Measurements from ENCODE around the gene HAUS7.

The HAUS7 gene

DNA sequence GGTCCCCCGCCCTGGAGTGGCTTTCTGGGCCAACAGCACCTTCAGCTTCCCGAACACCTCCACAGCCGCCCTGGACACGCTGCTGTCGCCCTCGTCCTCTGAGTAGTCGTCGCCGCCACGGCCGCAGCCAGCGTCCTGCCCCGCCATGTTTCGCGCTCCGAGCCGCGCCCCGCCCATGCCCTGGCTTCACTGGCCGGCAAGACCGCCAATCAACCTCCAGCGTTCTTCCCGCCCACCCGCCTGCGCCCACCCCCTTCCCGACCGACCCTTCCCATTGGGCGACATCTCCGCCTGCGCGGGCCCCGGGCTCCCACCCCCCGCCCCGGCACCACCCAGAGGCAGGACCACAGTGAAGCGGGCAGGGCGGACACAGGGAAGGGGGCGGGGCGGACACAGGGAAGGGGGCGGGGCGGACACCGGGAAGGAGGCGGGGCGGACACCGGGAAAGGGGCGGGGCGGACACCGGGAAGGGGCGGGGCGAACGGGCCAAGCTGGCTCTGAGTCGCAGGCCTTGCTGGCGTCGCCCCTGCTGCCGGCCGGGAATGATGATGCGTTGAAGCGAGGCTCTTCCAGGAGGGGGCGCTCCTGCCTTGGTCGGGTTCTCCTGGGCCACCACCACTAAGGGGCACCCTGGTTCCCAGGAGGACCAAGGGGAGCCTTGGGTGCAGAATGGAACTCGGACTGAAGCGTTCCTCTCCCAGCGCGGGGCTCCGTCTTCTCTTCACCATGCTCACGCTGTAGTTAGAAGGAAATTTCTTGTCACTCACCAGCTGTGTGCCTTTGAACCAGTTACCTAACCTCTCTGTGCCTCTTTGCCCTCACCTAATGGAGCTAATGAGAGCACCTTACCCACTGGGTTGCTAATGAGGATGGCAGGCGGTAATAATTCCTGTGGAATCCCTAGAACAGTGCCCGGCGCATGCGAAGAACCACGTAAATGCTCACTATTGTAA, at the start of gene HAUS7 (continued):
- TF ChIP-seq ZNF76 (tag by site-specific recombination; IDR thresholded peaks at IDR 0.05; ENCODE audit: borderline replicate concordance, low read depth) (0 out of 2 replicates have a peak, but pooled peaks have one; percentile 21), ZNF449 (tag by site-specific recombination; IDR thresholded peaks at IDR 0.05) (no peak), ZBTB26 (tag by site-specific recombination; optimal IDR thresholded peaks at IDR 0.05) (peak; percentile 39), ZNF239 (tag by site-specific recombination; IDR thresholded peaks at IDR 0.05) (no peak), ZNF404 (tag by site-specific recombination; IDR thresholded peaks at IDR 0.05) (no peak), ZNF292 (tag by site-specific recombination; IDR thresholded peaks at IDR 0.05; ENCODE audit: borderline replicate concordance, low read depth) (no peak), ZNF311 (tag by site-specific recombination; IDR thresholded peaks at IDR 0.05; ENCODE audit: borderline replicate concordance) (no peak), PBX3 (CRISPR knock-in tag; IDR thresholded peaks at IDR 0.05) (peak; percentile 80; the same call in 1 of the 2 replicates), ZNF48 (tag by site-specific recombination; IDR thresholded peaks at IDR 0.05) (no peak), ZNF114 (tag by site-specific recombination; IDR thresholded peaks at IDR 0.05) (no peak), ZNF423 (tag by site-specific recombination; IDR thresholded peaks at IDR 0.05) (peak; percentile 57; the same call in 1 of the 2 replicates), ZNF132 (tag by site-specific recombination; IDR thresholded peaks at IDR 0.05; ENCODE audit: borderline replicate concordance) (no peak), ZNF501 (tag by site-specific recombination; IDR thresholded peaks at IDR 0.05) (0 out of 2 replicates have a peak, but pooled peaks have one; percentile 46), EGR2 (tag by site-specific recombination; IDR thresholded peaks at IDR 0.05; ENCODE audit: low read depth) (peak; percentile 38; the same call in 1 of the 2 replicates), OSR2 (tag by site-specific recombination; IDR thresholded peaks at IDR 0.05) (no peak), SP2 (tag by site-specific recombination; IDR thresholded peaks at IDR 0.05) (peak; percentile 89)
- TF ChIP-seq, protein P1, sequence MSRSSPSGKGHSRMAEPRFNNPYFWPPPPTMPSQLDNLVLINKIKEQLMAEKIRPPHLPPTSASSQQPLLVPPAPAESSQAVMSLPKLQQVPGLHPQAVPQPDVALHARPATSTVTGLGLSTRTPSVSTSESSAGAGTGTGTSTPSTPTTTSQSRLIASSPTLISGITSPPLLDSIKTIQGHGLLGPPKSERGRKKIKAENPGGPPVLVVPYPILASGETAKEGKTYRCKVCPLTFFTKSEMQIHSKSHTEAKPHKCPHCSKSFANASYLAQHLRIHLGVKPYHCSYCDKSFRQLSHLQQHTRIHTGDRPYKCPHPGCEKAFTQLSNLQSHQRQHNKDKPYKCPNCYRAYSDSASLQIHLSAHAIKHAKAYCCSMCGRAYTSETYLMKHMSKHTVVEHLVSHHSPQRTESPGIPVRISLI (tag by site-specific recombination; IDR thresholded peaks at IDR 0.05), result no peak

DNA sequence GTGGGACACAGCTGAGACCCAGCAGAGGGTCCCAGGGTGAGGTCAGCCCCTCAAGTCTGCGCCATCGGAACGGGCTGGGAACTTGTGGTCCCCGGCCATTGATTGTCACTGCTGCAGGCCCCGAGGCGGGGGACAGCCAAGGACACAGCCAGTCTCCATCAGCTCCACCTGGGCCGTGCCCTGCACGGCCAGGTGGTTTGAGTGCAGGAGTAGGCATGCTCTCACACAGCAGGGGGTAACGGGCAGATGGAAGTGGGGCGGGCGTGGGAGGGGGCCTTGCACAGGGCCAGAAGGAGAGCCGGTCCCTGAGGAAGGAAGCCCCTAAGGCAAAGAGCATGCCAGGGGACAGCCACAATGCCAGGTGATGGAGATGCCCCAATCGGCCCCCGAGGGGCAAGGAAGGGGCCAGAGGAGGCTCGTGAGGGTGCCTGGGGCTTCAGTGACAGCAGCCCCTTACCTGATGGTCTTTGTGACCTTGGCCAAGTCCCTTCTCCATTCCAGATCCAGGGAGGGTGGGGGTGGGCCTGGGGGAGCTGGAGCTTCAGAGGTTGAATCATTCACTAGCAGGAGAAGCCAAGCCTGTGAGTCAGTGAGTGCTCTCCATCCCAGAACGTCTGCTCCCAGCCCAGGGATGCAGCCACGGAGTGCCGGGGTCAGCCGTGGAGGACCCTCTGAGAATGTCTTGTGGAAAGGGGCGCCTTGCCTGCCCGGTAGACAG, 49.4 kb upstream of the HAUS7 start:
- CTCF ChIA-PET, result interaction anchor here (0.6 to 2.4 kb wide), 5 partner anchors 12 to 148 kb away, joined by 3 to 14 read pairs (median 4); no protein-coding TSS in a partner anchor
- H3K9me3 ChIP-seq (ENCODE audit: control insufficient read depth, insufficient read depth, low read depth, low read length), result no peaks in the 10 kb centered on the region
- no peak overlapping the region for H3K4me3 ChIP-seq (ENCODE audit: low read depth, low read length)
- H3K27ac ChIP-seq (ENCODE audit: extremely low read depth, low read depth, low read length), result no peak overlapping the region
- H3K4me1 ChIP-seq (ENCODE audit: control insufficient read depth, insufficient read depth, low read length), result no peaks in the 10 kb centered on the region
- POLR2A ChIA-PET, result interaction anchor here (0.7 kb wide), 1 partner anchor 70 kb away, joined by 5 read pairs; no protein-coding TSS in a partner anchor
- H3K36me3 ChIP-seq (ENCODE audit: control insufficient read depth in 2 of 2, insufficient read depth in 1 of 2, low read length in 2 of 2), result no peaks in the 10 kb centered on the region
- TF ChIP-seq ZNF621 (tag by site-specific recombination; IDR thresholded peaks at IDR 0.05) (no peak), ZNF138 (tag by site-specific recombination; IDR thresholded peaks at IDR 0.05; ENCODE audit: borderline replicate concordance) (no peak), SP3 (tag by site-specific recombination; IDR thresholded peaks at IDR 0.05) (no peak), ZNF280D (tag by site-specific recombination; IDR thresholded peaks at IDR 0.05) (no peak), TRIM28 (IDR thresholded peaks at IDR 0.05; ENCODE audit: borderline replicate concordance, low read length) (no peak), EGR2 (tag by site-specific recombination; IDR thresholded peaks at IDR 0.05; ENCODE audit: low read depth) (no peak), RBAK (tag by site-specific recombination; IDR thresholded peaks at IDR 0.05) (no peak), ZNF664 (tag by site-specific recombination; IDR thresholded peaks at IDR 0.05) (no peak), ZNF513 (tag by site-specific recombination; IDR thresholded peaks at IDR 0.05) (no peak)

All from HEK293 (cell line).